ENCODE measurements around the gene FBF1. TPM values are rescaled to one million over a fixed set of nuclear protein-coding genes. Genes with fewer than 3 reads are reported as not detected.
A peak's percentile ranks its signal among the peaks of the same experiment; 100 is the strongest.

FBF1 gene
- total RNA-seq, 1 experiment from 2014 or later: 33.6 TPM

- intact Hi-C loops (cut with micrococcal nuclease; ENCODE audit: unreplicated experiment): no loop called here
- TF ChIP-seq CTCF (IDR thresholded peaks at IDR 0.05; ENCODE audit: unreplicated experiment): no peak
- Mint-ChIP-seq H3K4me3 (ENCODE audit: low read depth, unreplicated experiment) (peak overlapping the region; percentile 79), H3K27me3 (ENCODE audit: unreplicated experiment) (no peaks in the 10 kb centered on the region), H3K9me3 (ENCODE audit: low read depth, unreplicated experiment) (no peaks in the 10 kb centered on the region), H3K36me3 (ENCODE audit: insufficient read depth, unreplicated experiment) (peaks cover 56% of the 10 kb centered on the region), H3K4me1 (ENCODE audit: low read depth, unreplicated experiment) (peaks cover 47% of the 10 kb centered on the region), H3K27ac (ENCODE audit: unreplicated experiment) (peak overlapping the region; percentile 95)
- no TSS peak for BruUV-seq (replicated peaks)
- no peak for DNase-seq
- CTCF ChIA-PET: interaction anchor here (0.6 to 1.4 kb wide), 5 partner anchors 11 to 890 kb away, joined by 3 read pairs; partner anchors contain the start of gene FBF1
Measured at GRCh38 chr17:75981019-75981615, 40.3 kb upstream of the FBF1 start.

- H3K9me3 Mint-ChIP-seq (ENCODE audit: low read depth, unreplicated experiment): no peaks in the 10 kb centered on the region
- peak overlapping the region; percentile 79 for H3K4me3 Mint-ChIP-seq (ENCODE audit: low read depth, unreplicated experiment)
- peaks cover 59% of the 10 kb centered on the region for H3K36me3 Mint-ChIP-seq (ENCODE audit: insufficient read depth, unreplicated experiment)
- intact Hi-C loops (cut with micrococcal nuclease; ENCODE audit: unreplicated experiment): no loop called here
- no TSS peak for BruUV-seq (replicated peaks)
- no peaks in the 10 kb centered on the region for H3K27me3 Mint-ChIP-seq (ENCODE audit: unreplicated experiment)
- no peak for TF ChIP-seq CTCF (IDR thresholded peaks at IDR 0.05; ENCODE audit: unreplicated experiment)
- CTCF ChIA-PET: interaction anchor here (0.6 to 1.3 kb wide), 6 partner anchors 14 to 389 kb away, joined by 3 to 6 read pairs (median 3); partner anchors contain the start of gene FBF1
- peak overlapping the region; percentile 95 for H3K27ac Mint-ChIP-seq (ENCODE audit: unreplicated experiment)
- DNase-seq: no peak
- H3K4me1 Mint-ChIP-seq (ENCODE audit: low read depth, unreplicated experiment): peaks cover 55% of the 10 kb centered on the region
Measured at GRCh38 chr17:75980188-75981018, 39.6 kb upstream of the FBF1 start.

GRCh38 chr17:75979705-75980187 lies 38.9 kb upstream of the FBF1 start:
- CTCF ChIA-PET: interaction anchor here (0.7 to 1.3 kb wide), 4 partner anchors 14 to 390 kb away, joined by 3 to 6 read pairs (median 3); partner anchors contain the start of gene FBF1
- H3K27ac Mint-ChIP-seq (ENCODE audit: unreplicated experiment): peak overlapping the region; percentile 95

More at GRCh38 chr17:75979705-75980187, 38.9 kb upstream of the FBF1 start:
- intact Hi-C loops (cut with micrococcal nuclease; ENCODE audit: unreplicated experiment): no loop called here
- TF ChIP-seq CTCF (IDR thresholded peaks at IDR 0.05; ENCODE audit: unreplicated experiment): no peak
- Mint-ChIP-seq H3K4me3 (ENCODE audit: low read depth, unreplicated experiment) (peak overlapping the region; percentile 79), H3K27me3 (ENCODE audit: unreplicated experiment) (no peaks in the 10 kb centered on the region), H3K4me1 (ENCODE audit: low read depth, unreplicated experiment) (peaks cover 54% of the 10 kb centered on the region), H3K36me3 (ENCODE audit: insufficient read depth, unreplicated experiment) (peaks cover 59% of the 10 kb centered on the region), H3K9me3 (ENCODE audit: low read depth, unreplicated experiment) (no peaks in the 10 kb centered on the region)
- BruUV-seq (replicated peaks): TSS peak; percentile 77
- no peak for DNase-seq

Data from Calu3 (cell line).